Gastroesophageal sphincter (tissue), 4 donors: ENCODE data around the gene SLC25A27. TPM values are rescaled to one million over a fixed set of nuclear protein-coding genes. Genes with fewer than 3 reads are reported as not detected.

ENCODE experiments used
- ATAC-seq: fragments of 150-250 bp; one replicate; pipeline ENCODE4 v1.9.1; 2016; ENCODE audit warnings: mild to moderate bottlenecking, moderate library complexity
- H3K27ac ChIP-seq, 4 donors: fragments of 200-600 bp; sonication (generic) in 3 of 4; 1 replicate in 3 of 4; 2 replicates in 1 of 4; pipeline ENCODE4 v1.5.1; 2016 to 2019
- H3K27me3 ChIP-seq: fragments of 200-600 bp; sonication (generic); one replicate; pipeline ENCODE4 v1.5.1; 2019
- H3K36me3 ChIP-seq, 2 donors: fragments of 200-600 bp; sonication (generic); one replicate each; pipeline ENCODE4 v1.5.1; 2019; ENCODE audit warnings: control low read depth in 1 of 2
- H3K4me1 ChIP-seq, 3 donors: fragments of 200-600 bp; sonication (generic); 1 replicate in 2 of 3; 2 replicates in 1 of 3; pipeline ENCODE4 v1.5.1; 2016 to 2019; ENCODE audit warnings: control low read depth in 2 of 3
- H3K4me3 ChIP-seq, 2 donors: fragments of 200-600 bp; sonication (generic); one replicate each; pipeline ENCODE4 v1.5.1; 2019; ENCODE audit warnings: mild to moderate bottlenecking in 1 of 2, moderate library complexity in 1 of 2
- H3K9me3 ChIP-seq, 3 donors: fragments of 200-600 bp; sonication (generic); one replicate each; pipeline ENCODE4 v1.5.1; 2017 to 2019; ENCODE audit warnings: control low read depth in 2 of 3
- EP300 ChIP-seq: sonication (generic); formaldehyde crosslinking; IDR thresholded peaks from one replicate; pipeline ENCODE4 v1.6.1; 2017; ENCODE audit warnings: antibody characterized with exemption, mild to moderate bottlenecking
- POLR2A ChIP-seq, 2 donors: fragments of 450-650 bp; IDR thresholded peaks; one replicate each; pipeline ENCODE4 v1.6.1; 2017; ENCODE audit warnings: antibody characterized with exemption in 2 of 2, mild to moderate bottlenecking in 2 of 2, moderate library complexity in 1 of 2
- POLR2AphosphoS5 ChIP-seq: sonication (generic); formaldehyde crosslinking; IDR thresholded peaks from one replicate; pipeline ENCODE4 v1.6.1; 2017; ENCODE audit warnings: antibody characterized with exemption
- WGBS, 2 donors: methylation state at CpG; one replicate each; pipeline ENCODE4 v1.1.5; 2018; ENCODE audit warnings: low coverage in 1 of 2; 5-methylcytosine and 5-hydroxymethylcytosine counted together
- total RNA-seq, 4 donors: library from RNA; depleted of rRNA; stranded (reverse); fragments of >200 nt; gene quantifications; one replicate each; pipeline ENCODE4 v1.1.0, GENCODE V29; 2016
- TF ChIP-seq, protein P1 (sequence below), 4 experiments: fragments of 200-600 bp in 2 of 4; fragments of 450-650 bp in 2 of 4; sonication (generic) in 1 of 4; IDR thresholded peaks; one replicate each; pipeline ENCODE4 v1.5.1; 2017 to 2019; ENCODE audit warnings: antibody characterized with exemption in 4 of 4, mild to moderate bottlenecking in 2 of 4, moderate library complexity in 2 of 4

Gene SLC25A27, protein sequence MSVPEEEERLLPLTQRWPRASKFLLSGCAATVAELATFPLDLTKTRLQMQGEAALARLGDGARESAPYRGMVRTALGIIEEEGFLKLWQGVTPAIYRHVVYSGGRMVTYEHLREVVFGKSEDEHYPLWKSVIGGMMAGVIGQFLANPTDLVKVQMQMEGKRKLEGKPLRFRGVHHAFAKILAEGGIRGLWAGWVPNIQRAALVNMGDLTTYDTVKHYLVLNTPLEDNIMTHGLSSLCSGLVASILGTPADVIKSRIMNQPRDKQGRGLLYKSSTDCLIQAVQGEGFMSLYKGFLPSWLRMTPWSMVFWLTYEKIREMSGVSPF
- 10 to 100 TPM in 3 of 4 donors, 1 to 10 TPM in 1; 7.8 to 82.2 (median 47.3) TPM for total RNA-seq

GRCh38 chr6:46652603-46653438 is at the start of gene SLC25A27, which contains the start of gene CYP39A1:
Gene SLC25A27 (plus strand): TSS chr6:46652975. CDS start chr6:46653193, 218 bp downstream.
Gene CYP39A1 (minus strand): TSS chr6:46652818. CDS start chr6:46652582, 236 bp downstream.
- WGBS, 2 donors, result 0% methylated on average over 5 to 7 of the region's 72 CpGs
- Histone ChIP-seq H3K4me1 (peaks cover 0 to 32% (median 3%) of the 10 kb centered on the region in 3 donors), H3K27ac (peak within 1 kb of the TSS; percentile 93 to 95 (median 94))

GRCh38 chr6:46605091-46605797 is 47.5 kb upstream of the SLC25A27 start:
- TF ChIP-seq POLR2AphosphoS5 (no peak), EP300 (no peak), POLR2A (IDR thresholded peaks at IDR 0.05) (no peak)
- TF ChIP-seq, protein P1, sequence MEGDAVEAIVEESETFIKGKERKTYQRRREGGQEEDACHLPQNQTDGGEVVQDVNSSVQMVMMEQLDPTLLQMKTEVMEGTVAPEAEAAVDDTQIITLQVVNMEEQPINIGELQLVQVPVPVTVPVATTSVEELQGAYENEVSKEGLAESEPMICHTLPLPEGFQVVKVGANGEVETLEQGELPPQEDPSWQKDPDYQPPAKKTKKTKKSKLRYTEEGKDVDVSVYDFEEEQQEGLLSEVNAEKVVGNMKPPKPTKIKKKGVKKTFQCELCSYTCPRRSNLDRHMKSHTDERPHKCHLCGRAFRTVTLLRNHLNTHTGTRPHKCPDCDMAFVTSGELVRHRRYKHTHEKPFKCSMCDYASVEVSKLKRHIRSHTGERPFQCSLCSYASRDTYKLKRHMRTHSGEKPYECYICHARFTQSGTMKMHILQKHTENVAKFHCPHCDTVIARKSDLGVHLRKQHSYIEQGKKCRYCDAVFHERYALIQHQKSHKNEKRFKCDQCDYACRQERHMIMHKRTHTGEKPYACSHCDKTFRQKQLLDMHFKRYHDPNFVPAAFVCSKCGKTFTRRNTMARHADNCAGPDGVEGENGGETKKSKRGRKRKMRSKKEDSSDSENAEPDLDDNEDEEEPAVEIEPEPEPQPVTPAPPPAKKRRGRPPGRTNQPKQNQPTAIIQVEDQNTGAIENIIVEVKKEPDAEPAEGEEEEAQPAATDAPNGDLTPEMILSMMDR (IDR thresholded peaks at IDR 0.05), result no peak
- WGBS, 2 donors, result 84 to 92% methylated on average over 2 to 3 of the region's 3 CpGs

More at GRCh38 chr6:46652603-46653438, at the start of gene SLC25A27, which contains the start of gene CYP39A1:
- H3K27me3 ChIP-seq, result no peaks in the 10 kb centered on the region
- no peaks in the 10 kb centered on the region for H3K9me3 ChIP-seq
- peak in 1 of 2 donors; percentile 19 for TF ChIP-seq POLR2A (IDR thresholded peaks at IDR 0.05)
- TF ChIP-seq EP300, result no peak
- TF ChIP-seq, protein P1 (IDR thresholded peaks at IDR 0.05), result no peak
- TF ChIP-seq POLR2AphosphoS5, result peak; percentile 19
- ATAC-seq, result peak; percentile 99
- peak within 1 kb of the TSS; percentile 86 to 98 for H3K4me3 ChIP-seq
- peaks cover 0 to 18% of the 10 kb centered on the region in 2 donors for H3K36me3 ChIP-seq

DNA sequence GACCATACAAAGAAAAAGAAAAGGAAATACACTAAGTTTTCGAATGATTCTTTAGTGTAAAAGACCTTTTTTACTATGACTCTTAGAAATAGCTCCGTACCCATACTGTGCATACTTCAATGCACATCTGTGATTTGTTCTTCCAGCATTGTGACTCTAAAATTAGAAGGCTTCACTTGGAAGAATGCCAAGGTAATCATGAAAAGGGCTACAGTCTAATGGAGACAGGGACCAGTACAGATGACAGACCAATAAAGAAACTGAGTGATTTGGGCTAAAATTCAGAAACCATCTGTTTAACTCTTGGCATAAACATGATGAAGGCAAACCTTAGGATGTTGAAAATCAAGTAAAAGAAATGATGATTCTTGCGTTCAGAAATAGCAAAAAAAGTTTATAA is 46.4 kb upstream of the SLC25A27 start:
- no peak overlapping the region for H3K4me3 ChIP-seq
- no peak for ATAC-seq
- H3K27ac ChIP-seq, result no peak overlapping the region
- H3K9me3 ChIP-seq, result no peaks in the 10 kb centered on the region
- peaks cover 0 to 19% (median 0%) of the 10 kb centered on the region in 3 donors for H3K4me1 ChIP-seq
- H3K27me3 ChIP-seq, result no peaks in the 10 kb centered on the region
- WGBS, 2 donors, result 34 to 56% methylated on average over 3 of the region's 3 CpGs
- no peaks in the 10 kb centered on the region for H3K36me3 ChIP-seq
- TF ChIP-seq POLR2AphosphoS5 (no peak), EP300 (no peak), POLR2A (IDR thresholded peaks at IDR 0.05) (no peak)
- TF ChIP-seq, protein P1 (IDR thresholded peaks at IDR 0.05), result no peak

More at GRCh38 chr6:46605091-46605797, 47.5 kb upstream of the SLC25A27 start:
- H3K4me1 ChIP-seq, result peaks cover 0 to 19% (median 0%) of the 10 kb centered on the region in 3 donors
- no peak overlapping the region for H3K27ac ChIP-seq
- no peaks in the 10 kb centered on the region for H3K27me3 ChIP-seq
- H3K4me3 ChIP-seq, result no peak overlapping the region
- ATAC-seq, result no peak
- H3K36me3 ChIP-seq, result no peaks in the 10 kb centered on the region
- H3K9me3 ChIP-seq, result no peaks in the 10 kb centered on the region

DNA sequence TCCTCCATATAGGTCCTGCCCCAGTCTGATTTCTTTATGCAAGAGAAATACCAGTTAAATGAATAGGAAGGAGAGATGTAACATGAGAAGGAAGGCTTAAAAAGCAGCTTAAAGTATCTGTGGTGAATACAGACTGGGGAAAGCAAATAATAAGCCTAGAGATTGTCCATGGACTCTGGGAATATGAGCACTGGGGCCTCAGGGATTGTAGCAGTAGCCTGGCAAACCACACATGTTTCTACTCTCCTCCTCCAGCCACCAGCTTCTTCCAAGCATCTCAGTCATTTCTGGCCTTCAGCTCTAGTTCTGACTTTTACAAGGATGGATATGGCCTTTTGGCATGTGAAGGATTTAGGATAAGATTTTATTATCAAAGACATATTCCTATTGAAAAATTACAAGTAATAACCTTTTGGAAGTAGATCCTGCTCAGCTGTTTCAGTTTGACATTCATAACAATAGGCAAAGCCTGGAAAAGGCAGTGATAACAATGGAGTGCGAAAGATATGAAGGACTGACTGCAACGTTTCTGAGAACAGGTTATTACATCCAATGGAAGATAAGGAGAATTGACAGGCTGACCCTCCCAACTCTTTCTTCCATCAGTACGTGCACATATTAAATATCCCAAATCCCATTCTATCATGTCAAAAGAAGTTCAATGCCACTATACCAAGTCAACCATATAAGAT is 41.8 kb upstream of the SLC25A27 start:
- ATAC-seq, result no peak
- Histone ChIP-seq H3K4me1 (peaks cover 0 to 19% (median 0%) of the 10 kb centered on the region in 3 donors), H3K36me3 (peaks cover 0 to 3% of the 10 kb centered on the region in 2 donors), H3K9me3 (no peaks in the 10 kb centered on the region), H3K27ac (no peak overlapping the region), H3K27me3 (no peaks in the 10 kb centered on the region), H3K4me3 (no peak overlapping the region)
- TF ChIP-seq EP300, result no peak
- TF ChIP-seq POLR2A (IDR thresholded peaks at IDR 0.05), result no peak
- no peak for TF ChIP-seq POLR2AphosphoS5
- TF ChIP-seq, protein P1 (IDR thresholded peaks at IDR 0.05), result no peak
- WGBS, 2 donors, result 65 to 66% methylated on average over 2 to 3 of the region's 3 CpGs
